ENCODE measurements around the gene FBN2.
A peak's percentile ranks its signal among the peaks of the same experiment; 100 is the strongest.
"Not testable (repeated sequence)": the region's sequence is repeated elsewhere in the genome, so short reads cannot be mapped to it uniquely, and the experiment has no call there.

Gene FBN2

GRCh38 chr5:128362370-128362769, 175.7 kb downstream of the FBN2 start:
- DNase-seq (ENCODE audit: low read depth in 2 of 2) = no peak

- peak; percentile 53 to 56 for DNase-seq (ENCODE audit: low read depth in 2 of 2)
Measured at GRCh38 chr5:128358826-128359225, 179.2 kb downstream of the FBN2 start.

- no peak for DNase-seq (ENCODE audit: low read depth in 2 of 2)
Measured at GRCh38 chr5:128357226-128357625, 180.8 kb downstream of the FBN2 start.

GRCh38 chr5:128355961-128356360, 182.1 kb downstream of the FBN2 start:
- no peak for DNase-seq (ENCODE audit: low read depth in 2 of 2)

- DNase-seq (ENCODE audit: low read depth in 2 of 2) = no peak
Measured at GRCh38 chr5:128353441-128354107, 184.5 kb downstream of the FBN2 start.

- no peak for DNase-seq (ENCODE audit: low read depth in 2 of 2)
Measured at GRCh38 chr5:128350705-128351104, 187.3 kb downstream of the FBN2 start.

GRCh38 chr5:128349044-128349858, 188.8 kb downstream of the FBN2 start:
- DNase-seq (ENCODE audit: low read depth in 2 of 2) = no peak

- no peak for DNase-seq (ENCODE audit: low read depth in 2 of 2)
Measured at GRCh38 chr5:128346038-128346437, 192.0 kb downstream of the FBN2 start.

- DNase-seq (ENCODE audit: low read depth in 2 of 2) = no peak
Measured at GRCh38 chr5:128345247-128345646, 192.8 kb downstream of the FBN2 start.

GRCh38 chr5:128343168-128343567, 194.9 kb downstream of the FBN2 start:
- no peak for DNase-seq (ENCODE audit: low read depth in 2 of 2)

GRCh38 chr5:128341056-128341455, 197.0 kb downstream of the FBN2 start:
- no peak for DNase-seq (ENCODE audit: low read depth in 2 of 2)

GRCh38 chr5:128340648-128341047, 197.4 kb downstream of the FBN2 start:
- no peak for DNase-seq (ENCODE audit: low read depth in 2 of 2)

GRCh38 chr5:128339585-128339984, 198.5 kb downstream of the FBN2 start:
- no peak for DNase-seq (ENCODE audit: low read depth in 2 of 2)

- DNase-seq (ENCODE audit: low read depth in 2 of 2) = no peak
Measured at GRCh38 chr5:128338649-128339048, 199.4 kb downstream of the FBN2 start.

- DNase-seq (ENCODE audit: low read depth in 2 of 2) = no peak
Measured at GRCh38 chr5:128335339-128335738, 202.7 kb downstream of the FBN2 start.

- DNase-seq (ENCODE audit: low read depth in 2 of 2) = no peak
Measured at GRCh38 chr5:128334010-128334716, 203.9 kb downstream of the FBN2 start.

- no peak for DNase-seq (ENCODE audit: low read depth in 2 of 2)
Measured at GRCh38 chr5:128331261-128331660, 206.8 kb downstream of the FBN2 start.

GRCh38 chr5:128329386-128329939, 208.6 kb downstream of the FBN2 start:
- no peak for DNase-seq (ENCODE audit: low read depth in 2 of 2)

GRCh38 chr5:128328446-128328845, 209.6 kb downstream of the FBN2 start:
- DNase-seq (ENCODE audit: low read depth in 2 of 2) = no peak

- no peak for DNase-seq (ENCODE audit: low read depth in 2 of 2)
Measured at GRCh38 chr5:128328007-128328406, 210.0 kb downstream of the FBN2 start.

- not testable (repeated sequence) for DNase-seq (ENCODE audit: low read depth in 2 of 2)
Measured at GRCh38 chr5:128321418-128321817, 216.6 kb downstream of the FBN2 start.

GRCh38 chr5:128318691-128319090, 219.4 kb downstream of the FBN2 start:
- no peak for DNase-seq (ENCODE audit: low read depth in 2 of 2)
